HEK293 (cell line): Measurements from ENCODE around the gene ZSCAN2.

Experiments
- CTCF ChIA-PET: fragments of 350-600 bp; formaldehyde crosslinking; extraction: SDS; loops from one replicate; lab custom pipeline; 2021; ENCODE audit warnings: antibody characterized with exemption; lab: Yijun Ruan, JAX
- POLR2A ChIA-PET: fragments of 300-600 bp; formaldehyde crosslinking; extraction: SDS; loops from one replicate; lab custom pipeline; 2020; ENCODE audit warnings: antibody characterized with exemption, inconsistent platforms; lab: Yijun Ruan, JAX
- H3K27ac ChIP-seq: fragments of 200-500 bp; sonication (Bioruptor generic); 2 replicates; pipeline ENCODE4 v1.5.1; 2014; ENCODE audit warnings: low read depth, low read length, control low read depth, inconsistent platforms; ENCODE audit errors: extremely low read depth
- H3K36me3 ChIP-seq, 2 experiments: fragments of 200-500 bp in 1 of 2; sonication (Bioruptor generic) in 1 of 2; 1 replicate in 1 of 2; 2 replicates in 1 of 2; pipeline ENCODE4 v1.5.1; 2014 to 2017; ENCODE audit warnings: inconsistent platforms in 2 of 2, low read length in 2 of 2; ENCODE audit not compliant: control insufficient read depth in 2 of 2, insufficient read depth in 1 of 2
- H3K4me1 ChIP-seq: fragments of 200-500 bp; sonication (Bioruptor generic); 2 replicates; pipeline ENCODE4 v1.5.1; 2014; ENCODE audit warnings: mild to moderate bottlenecking, low read length, inconsistent platforms; ENCODE audit not compliant: control insufficient read depth, insufficient read depth
- H3K4me3 ChIP-seq: 2 replicates; pipeline ENCODE4 v1.5.1; 2011; ENCODE audit warnings: low read depth, mild to moderate bottlenecking, control low read depth, low read length, moderate library complexity
- H3K9me3 ChIP-seq: fragments of 200-500 bp; sonication (Bioruptor generic); 2 replicates; pipeline ENCODE4 v1.5.1; 2014; ENCODE audit warnings: low read depth, low read length, inconsistent platforms; ENCODE audit not compliant: control insufficient read depth, insufficient read depth
- PRDM1 ChIP-seq: fragments of 450-650 bp; formaldehyde crosslinking; IDR thresholded peaks from 2 replicates; pipeline ENCODE4; 2016; ENCODE audit warnings: missing biosample characterization, missing genetic modification characterization
- RBAK ChIP-seq: fragments of 450-650 bp; formaldehyde crosslinking; IDR thresholded peaks from 2 replicates; pipeline ENCODE4 v1.5.1; 2016; ENCODE audit warnings: missing biosample characterization, missing genetic modification characterization
- SCRT1 ChIP-seq: fragments of 450-650 bp; formaldehyde crosslinking; IDR thresholded peaks from 2 replicates; pipeline ENCODE4 v1.5.1; 2016; ENCODE audit warnings: missing biosample characterization, missing genetic modification characterization, borderline replicate concordance
- SCRT2 ChIP-seq: fragments of 450-650 bp; formaldehyde crosslinking; IDR thresholded peaks from 2 replicates; pipeline ENCODE4 v1.5.1; 2016; ENCODE audit warnings: missing biosample characterization, missing genetic modification characterization
- SP2 ChIP-seq: fragments of 450-650 bp; formaldehyde crosslinking; IDR thresholded peaks from 2 replicates; pipeline ENCODE4 v1.5.1; 2016; ENCODE audit warnings: missing biosample characterization, missing genetic modification characterization
- ZBTB11 ChIP-seq: fragments of 450-650 bp; formaldehyde crosslinking; conservative IDR thresholded peaks from 2 replicates; pipeline ENCODE4 v1.5.1; 2016; ENCODE audit warnings: low read depth, missing biosample characterization, missing genetic modification characterization
- ZBTB21 ChIP-seq: fragments of 450-650 bp; formaldehyde crosslinking; IDR thresholded peaks from 2 replicates; pipeline ENCODE4 v1.5.1; 2017; ENCODE audit warnings: missing biosample characterization, missing genetic modification characterization
- ZEB2 ChIP-seq: fragments of 450-650 bp; formaldehyde crosslinking; IDR thresholded peaks from 2 replicates; pipeline ENCODE4 v1.5.1; 2016; ENCODE audit warnings: missing biosample characterization, missing genetic modification characterization
- ZFP37 ChIP-seq: fragments of 450-650 bp; formaldehyde crosslinking; IDR thresholded peaks from 2 replicates; pipeline ENCODE4 v1.5.1; 2016; ENCODE audit warnings: missing biosample characterization, missing genetic modification characterization
- ZNF24 ChIP-seq: fragments of 450-650 bp; formaldehyde crosslinking; IDR thresholded peaks from 2 replicates; pipeline ENCODE4 v1.5.1; 2016; ENCODE audit warnings: missing biosample characterization, missing genetic modification characterization
- ZNF292 ChIP-seq: fragments of 450-650 bp; formaldehyde crosslinking; IDR thresholded peaks from 2 replicates; pipeline ENCODE4 v1.5.1; 2016; ENCODE audit warnings: low read depth, missing biosample characterization, missing genetic modification characterization, borderline replicate concordance
- ZNF324 ChIP-seq: fragments of 450-650 bp; formaldehyde crosslinking; IDR thresholded peaks from 2 replicates; pipeline ENCODE4 v1.5.1; 2016; ENCODE audit warnings: missing biosample characterization, missing genetic modification characterization
- ZNF433 ChIP-seq: fragments of 450-650 bp; formaldehyde crosslinking; IDR thresholded peaks from 2 replicates; pipeline ENCODE4 v1.5.1; 2016; ENCODE audit warnings: missing biosample characterization, missing genetic modification characterization, low read depth
- ZNF561 ChIP-seq: fragments of 450-650 bp; IDR thresholded peaks from 2 replicates; pipeline ENCODE4 v1.5.1; 2018; ENCODE audit warnings: missing biosample characterization, missing genetic modification characterization, borderline replicate concordance
- ZNF624 ChIP-seq: fragments of 450-650 bp; formaldehyde crosslinking; IDR thresholded peaks from 2 replicates; pipeline ENCODE4 v1.5.1; 2017; ENCODE audit warnings: missing biosample characterization, missing genetic modification characterization
- ZNF692 ChIP-seq: fragments of 450-650 bp; formaldehyde crosslinking; IDR thresholded peaks from 2 replicates; pipeline ENCODE4 v1.5.1; 2016; ENCODE audit warnings: missing biosample characterization, missing genetic modification characterization
- ZNF747 ChIP-seq: fragments of 450-650 bp; formaldehyde crosslinking; IDR thresholded peaks from 2 replicates; pipeline ENCODE4 v1.5.1; 2016; ENCODE audit warnings: missing biosample characterization, missing genetic modification characterization
- ZNF791 ChIP-seq: fragments of 450-650 bp; formaldehyde crosslinking; IDR thresholded peaks from 2 replicates; pipeline ENCODE4 v1.5.1; 2016; ENCODE audit warnings: missing biosample characterization, missing genetic modification characterization
- ZNF830 ChIP-seq: fragments of 450-650 bp; IDR thresholded peaks from 2 replicates; pipeline ENCODE4 v1.5.0; 2018; ENCODE audit warnings: missing biosample characterization, missing genetic modification characterization, low read depth, mild to moderate bottlenecking, moderate library complexity
- ZSCAN30 ChIP-seq: fragments of 450-650 bp; IDR thresholded peaks from 2 replicates; pipeline ENCODE4 v1.5.1; 2018; ENCODE audit warnings: missing biosample characterization, mild to moderate bottlenecking, missing genetic modification characterization, moderate library complexity
- TF ChIP-seq, protein P1 (sequence below): fragments of 450-650 bp; formaldehyde crosslinking; IDR thresholded peaks from 2 replicates; pipeline ENCODE4 v1.5.1; 2016; ENCODE audit warnings: missing biosample characterization, missing genetic modification characterization, borderline replicate concordance
- TF ChIP-seq, protein P2 (sequence below): fragments of 450-650 bp; formaldehyde crosslinking; IDR thresholded peaks from 2 replicates; pipeline ENCODE4 v1.5.1; 2016; ENCODE audit warnings: missing biosample characterization, missing genetic modification characterization

The ZSCAN2 gene

GRCh38 chr15:84590406-84590805, 10.4 kb upstream of the ZSCAN2 start (continued):
- TF ChIP-seq ZBTB11 (tag by site-specific recombination) (no peak), ZNF624 (no peak), ZSCAN30 (tag by site-specific recombination) (no peak), ZEB2 (tag by site-specific recombination) (no peak), ZFP37 (tag by site-specific recombination) (no peak)

- H3K9me3 ChIP-seq, result no peaks in the 10 kb centered on the region
- H3K4me3 ChIP-seq, result no peak overlapping the region
- no peak overlapping the region for H3K27ac ChIP-seq
- no peaks in the 10 kb centered on the region for H3K4me1 ChIP-seq
- CTCF ChIA-PET, result interaction anchor here (0.6 to 0.7 kb wide), 2 partner anchors 67 to 800 kb away, joined by 3 to 4 read pairs; partner anchors contain the start of gene NMB
- TF ChIP-seq PRDM1 (tag by site-specific recombination) (no peak), RBAK (tag by site-specific recombination) (no peak), ZNF692 (tag by site-specific recombination) (no peak), ZNF292 (tag by site-specific recombination) (no peak), ZNF830 (tag by site-specific recombination) (no peak), ZNF561 (tag by site-specific recombination) (no peak), ZNF24 (tag by site-specific recombination) (no peak), SCRT1 (tag by site-specific recombination) (peak; percentile 86), ZNF324 (no peak), ZNF433 (tag by site-specific recombination) (no peak), ZNF747 (tag by site-specific recombination) (no peak), SP2 (tag by site-specific recombination) (no peak), ZBTB21 (no peak), SCRT2 (tag by site-specific recombination) (peak; percentile 54), ZNF791 (tag by site-specific recombination) (no peak)
- TF ChIP-seq, protein P1, sequence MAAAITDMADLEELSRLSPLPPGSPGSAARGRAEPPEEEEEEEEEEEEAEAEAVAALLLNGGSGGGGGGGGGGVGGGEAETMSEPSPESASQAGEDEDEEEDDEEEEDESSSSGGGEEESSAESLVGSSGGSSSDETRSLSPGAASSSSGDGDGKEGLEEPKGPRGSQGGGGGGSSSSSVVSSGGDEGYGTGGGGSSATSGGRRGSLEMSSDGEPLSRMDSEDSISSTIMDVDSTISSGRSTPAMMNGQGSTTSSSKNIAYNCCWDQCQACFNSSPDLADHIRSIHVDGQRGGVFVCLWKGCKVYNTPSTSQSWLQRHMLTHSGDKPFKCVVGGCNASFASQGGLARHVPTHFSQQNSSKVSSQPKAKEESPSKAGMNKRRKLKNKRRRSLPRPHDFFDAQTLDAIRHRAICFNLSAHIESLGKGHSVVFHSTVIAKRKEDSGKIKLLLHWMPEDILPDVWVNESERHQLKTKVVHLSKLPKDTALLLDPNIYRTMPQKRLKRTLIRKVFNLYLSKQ (tag by site-specific recombination), result no peak
- TF ChIP-seq, protein P2, sequence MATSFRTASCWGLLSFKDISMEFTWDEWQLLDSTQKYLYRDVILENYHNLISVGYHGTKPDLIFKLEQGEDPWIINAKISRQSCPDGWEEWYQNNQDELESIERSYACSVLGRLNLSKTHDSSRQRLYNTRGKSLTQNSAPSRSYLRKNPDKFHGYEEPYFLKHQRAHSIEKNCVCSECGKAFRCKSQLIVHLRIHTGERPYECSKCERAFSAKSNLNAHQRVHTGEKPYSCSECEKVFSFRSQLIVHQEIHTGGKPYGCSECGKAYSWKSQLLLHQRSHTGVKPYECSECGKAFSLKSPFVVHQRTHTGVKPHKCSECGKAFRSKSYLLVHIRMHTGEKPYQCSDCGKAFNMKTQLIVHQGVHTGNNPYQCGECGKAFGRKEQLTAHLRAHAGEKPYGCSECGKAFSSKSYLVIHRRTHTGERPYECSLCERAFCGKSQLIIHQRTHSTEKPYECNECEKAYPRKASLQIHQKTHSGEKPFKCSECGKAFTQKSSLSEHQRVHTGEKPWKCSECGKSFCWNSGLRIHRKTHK (tag by site-specific recombination), result no peak
- POLR2A ChIA-PET, result interaction anchor here (0.6 kb wide), 2 partner anchors 44 to 78 kb away, joined by 3 read pairs; no protein-coding TSS in a partner anchor
- no peaks in the 10 kb centered on the region for H3K36me3 ChIP-seq
These were observed 9.0 kb upstream of the ZSCAN2 start for GRCh38 chr15:84591815-84592214.
